Stimulated activated CD4-positive, alpha-beta T cell treated with anti-CD3 and anti-CD28 coated beads, Interleukin-4, amount 100 ng/mL, for 4 hours (primary cell): ENCODE measurements around the gene DTL.

ENCODE experiments used
- DNase-seq, 2 experiments: peaks; one replicate each; pipeline ENCODE4 v3.0.0-alpha.2; 2020

Gene DTL

DNA sequence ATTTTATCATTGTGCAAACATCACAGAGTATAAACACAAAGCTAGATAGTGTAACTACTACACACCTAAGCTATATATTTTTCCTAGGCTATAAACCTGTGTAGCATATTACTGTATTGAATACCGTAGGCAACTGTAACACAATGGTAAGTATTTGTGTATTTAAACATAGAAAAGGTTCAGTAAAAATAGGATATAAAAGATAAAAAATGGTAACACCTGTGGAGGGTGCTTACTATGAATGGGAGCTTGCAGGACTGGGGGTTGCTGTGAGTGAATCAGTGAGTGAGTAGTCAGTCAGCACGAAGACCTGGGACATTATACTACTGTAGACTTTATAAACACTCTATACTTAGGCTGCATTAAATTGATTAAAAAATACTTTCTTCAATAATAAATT is 4.1 kb downstream of the DTL start:
- no peak for DNase-seq

DNA sequence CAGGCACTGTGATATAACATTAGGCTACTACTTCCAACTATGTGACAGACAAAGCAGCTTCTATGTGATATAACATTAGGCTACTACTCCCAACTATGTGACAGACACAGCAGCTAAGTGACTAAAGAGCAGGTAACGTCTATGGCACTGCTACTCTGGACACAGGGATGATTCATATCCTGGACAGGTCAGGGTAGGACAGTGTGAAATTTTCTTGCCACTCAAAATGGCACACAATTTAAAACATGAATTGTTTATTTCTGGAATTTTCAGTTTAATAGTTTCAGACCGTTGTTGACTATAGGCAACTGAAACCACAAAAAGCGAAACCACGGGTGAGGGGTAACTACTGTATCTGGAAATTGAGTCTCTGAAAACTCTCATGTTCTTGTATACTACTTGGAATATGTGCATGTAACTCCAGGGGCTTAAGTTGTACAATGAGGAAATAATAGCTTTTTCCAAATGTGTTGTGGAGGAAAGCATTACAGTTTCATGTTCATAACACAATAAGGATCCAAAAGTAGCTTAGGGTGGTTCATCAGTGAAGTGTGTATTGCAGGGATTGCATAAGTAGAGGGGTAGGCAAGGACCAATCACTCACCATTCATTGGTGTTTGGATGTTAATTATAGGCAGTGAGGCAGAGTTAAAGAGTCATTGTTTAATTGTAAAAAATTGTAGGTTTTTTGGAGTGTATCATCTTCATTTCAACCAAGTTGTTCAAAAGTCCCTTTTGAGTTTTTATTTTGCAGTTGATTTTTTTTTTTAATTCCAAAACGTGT is 5.3 kb downstream of the DTL start:
- no peak for DNase-seq

DNA sequence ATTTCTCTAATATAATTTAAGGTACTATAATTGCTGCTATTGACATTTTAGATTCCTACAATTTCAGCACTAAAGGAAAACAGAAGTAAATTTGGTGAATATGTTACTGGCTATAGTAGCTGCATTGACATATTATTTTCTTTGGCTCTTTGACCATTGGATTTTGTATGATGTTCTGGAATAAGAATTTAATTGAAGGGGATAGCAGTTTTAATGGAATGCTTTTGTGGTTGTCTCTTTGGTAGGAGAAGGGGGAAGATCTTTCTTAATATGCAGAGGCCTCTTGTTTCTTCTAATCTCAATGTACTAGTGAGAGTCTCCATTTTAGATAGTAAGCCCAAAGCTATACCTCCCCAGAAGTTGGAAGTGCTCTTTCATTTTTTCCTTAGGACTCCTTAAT is 6.9 kb downstream of the DTL start:
- DNase-seq: no peak

DNA sequence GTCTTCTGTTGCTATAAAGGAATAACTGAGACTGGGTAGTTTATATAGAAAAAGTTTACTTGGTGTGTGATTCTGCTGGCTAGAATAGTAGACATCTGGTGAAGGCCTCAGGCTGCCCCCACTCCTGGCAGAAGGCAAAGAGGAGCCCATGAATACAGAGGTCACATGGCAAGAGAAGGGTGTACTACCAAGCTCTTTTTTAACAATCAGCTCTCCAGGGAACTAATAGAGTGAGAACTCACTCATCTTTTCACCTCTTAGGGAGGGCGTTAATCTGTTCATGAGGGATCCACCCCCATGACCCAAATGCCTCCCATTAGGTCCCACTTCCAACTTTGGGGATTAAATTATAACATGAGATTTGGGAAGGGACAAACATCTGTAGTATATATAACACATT is 9.3 kb downstream of the DTL start:
- DNase-seq: no peak

DNA sequence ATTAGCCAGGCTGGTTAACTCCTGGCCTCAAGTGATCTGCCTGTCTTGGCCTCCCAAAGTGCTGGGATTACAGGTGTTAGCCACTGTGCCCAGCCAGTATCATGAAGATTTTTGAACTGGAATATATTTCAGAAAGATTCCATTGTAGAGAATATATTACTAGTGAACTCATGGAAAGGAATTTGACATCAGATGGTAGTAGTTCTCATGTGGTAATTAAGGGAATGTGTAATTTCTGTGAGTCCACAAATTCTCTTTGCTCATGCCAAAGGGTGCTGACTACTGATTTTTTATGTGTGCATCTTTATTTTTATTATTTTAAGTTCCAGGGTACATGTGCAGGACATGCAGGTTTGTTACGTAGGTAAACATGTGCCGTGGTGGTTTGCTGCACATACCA is 10.4 kb downstream of the DTL start:
- DNase-seq: no peak

DNA sequence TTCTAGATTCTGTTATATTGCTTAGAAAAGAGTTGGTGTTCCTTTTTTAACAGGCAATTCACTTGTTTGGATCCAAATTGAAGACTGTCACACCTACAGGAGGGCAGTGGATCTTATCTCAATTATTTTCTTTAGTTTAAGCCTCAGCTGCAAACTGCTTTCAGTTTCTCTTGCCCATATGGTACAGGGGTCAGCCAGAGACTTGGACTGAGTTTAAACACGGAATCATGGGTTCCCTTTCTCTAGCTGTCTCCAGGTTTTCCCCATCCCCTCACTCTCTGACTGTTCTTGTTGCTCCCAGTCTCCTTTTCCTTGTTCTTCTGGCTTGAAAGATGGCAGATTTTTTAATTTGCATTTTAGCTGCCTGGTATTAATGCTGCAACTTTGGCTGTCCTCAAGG is 18.4 kb downstream of the DTL start:
- DNase-seq: no peak

DNA sequence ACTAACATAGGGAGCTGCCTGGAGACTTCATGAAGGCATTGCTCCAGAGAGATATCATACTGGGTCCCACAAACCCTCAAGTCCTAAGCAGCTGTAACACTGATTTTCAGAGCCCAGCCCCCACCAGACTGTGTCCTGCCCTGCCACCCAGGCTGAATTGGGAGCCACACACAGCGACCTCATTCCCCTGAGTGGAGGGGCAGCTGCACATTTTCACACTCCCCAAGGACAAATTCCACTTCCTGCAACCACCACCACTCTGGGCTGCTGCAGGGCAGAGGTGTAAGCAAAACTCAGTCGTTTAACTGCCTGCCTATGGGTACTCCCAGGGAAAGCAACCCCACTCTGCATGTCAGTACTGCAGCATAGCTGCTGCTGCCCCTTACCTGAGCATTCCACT is 19.8 kb downstream of the DTL start:
- no peak for DNase-seq

DNA sequence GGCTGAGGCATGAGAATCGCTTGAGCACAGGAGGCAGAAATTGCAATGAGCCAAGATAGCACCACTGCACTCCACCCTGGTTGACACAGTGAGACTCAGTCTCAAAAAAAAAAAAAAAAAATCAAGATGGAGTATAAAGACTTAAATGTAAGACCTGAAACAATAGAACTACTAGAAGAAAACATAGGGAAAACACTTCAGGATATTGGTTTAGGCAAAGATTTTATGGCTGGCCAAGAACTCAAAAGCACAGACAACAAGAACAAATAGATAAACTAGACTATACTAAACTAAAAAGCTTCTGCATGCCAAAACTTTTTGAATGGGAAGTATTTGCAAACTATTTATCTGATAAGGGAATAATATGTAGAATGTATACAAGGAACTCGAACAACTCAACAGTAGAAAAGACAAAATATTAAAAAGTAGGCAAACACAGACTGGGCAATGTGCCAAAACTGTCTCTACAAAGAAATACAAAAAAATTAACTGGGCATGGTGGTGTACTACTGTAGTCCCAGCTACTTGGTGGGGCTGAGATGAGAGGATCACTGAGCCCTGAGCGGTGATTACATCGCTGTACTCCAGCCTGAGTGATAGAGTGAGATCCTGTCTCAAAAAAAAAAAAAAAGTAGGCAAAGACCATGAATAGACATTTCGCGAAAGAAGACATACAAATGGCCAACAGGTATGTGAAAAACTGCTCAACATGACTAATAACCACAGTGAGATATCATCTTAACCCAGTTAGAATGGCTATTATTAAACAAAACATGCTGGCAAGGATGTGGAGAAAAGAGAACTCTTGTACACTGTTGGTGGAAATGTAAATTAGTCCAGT is 25.3 kb downstream of the DTL start:
- DNase-seq: no peak

DNA sequence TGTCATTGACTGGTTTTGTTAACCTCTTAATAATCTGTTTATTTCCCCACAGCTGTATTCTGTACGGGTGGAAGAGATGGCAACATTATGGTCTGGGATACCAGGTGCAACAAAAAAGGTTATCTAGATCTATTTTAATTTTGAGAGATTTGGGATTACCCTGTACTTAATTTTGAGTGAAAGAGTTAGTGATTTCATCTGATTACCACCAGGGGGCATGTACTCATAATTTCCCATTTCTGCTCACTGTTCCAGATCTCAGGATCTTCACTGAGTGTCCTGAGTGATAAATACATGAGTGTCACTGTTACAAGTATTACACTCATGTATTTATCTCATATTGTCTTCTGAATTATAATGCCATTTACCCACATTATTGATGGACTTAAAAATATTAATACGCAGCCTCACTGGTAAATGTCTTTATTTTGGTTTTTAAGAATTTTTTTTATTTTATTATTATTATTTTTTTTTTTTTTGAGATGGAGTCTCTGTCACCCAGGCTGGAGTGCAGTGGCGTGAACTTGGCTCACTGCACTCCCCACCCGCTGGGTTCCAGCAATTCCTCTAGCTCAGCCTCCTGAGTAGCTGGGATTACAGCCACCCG is 27.4 kb downstream of the DTL start:
- no peak for DNase-seq

DNA sequence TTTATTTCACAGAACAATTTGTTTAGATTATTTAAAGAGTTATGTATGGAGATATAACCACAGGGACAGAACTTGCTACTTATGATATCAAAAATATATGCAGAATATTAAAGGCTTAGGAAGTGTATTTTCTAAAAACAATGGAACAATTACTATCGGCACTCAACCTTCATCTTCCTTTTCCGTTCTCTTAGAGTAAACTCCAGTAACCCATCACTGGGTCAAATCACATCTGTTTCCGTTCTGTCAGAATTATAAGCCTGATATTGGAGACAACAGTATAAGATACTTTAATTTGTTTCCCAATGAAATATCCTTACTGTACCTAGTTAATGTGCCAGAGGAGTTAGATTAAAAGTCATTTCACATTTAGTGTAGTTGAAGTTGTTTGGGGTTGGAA is 32.2 kb downstream of the DTL start:
- DNase-seq: no peak

DNA sequence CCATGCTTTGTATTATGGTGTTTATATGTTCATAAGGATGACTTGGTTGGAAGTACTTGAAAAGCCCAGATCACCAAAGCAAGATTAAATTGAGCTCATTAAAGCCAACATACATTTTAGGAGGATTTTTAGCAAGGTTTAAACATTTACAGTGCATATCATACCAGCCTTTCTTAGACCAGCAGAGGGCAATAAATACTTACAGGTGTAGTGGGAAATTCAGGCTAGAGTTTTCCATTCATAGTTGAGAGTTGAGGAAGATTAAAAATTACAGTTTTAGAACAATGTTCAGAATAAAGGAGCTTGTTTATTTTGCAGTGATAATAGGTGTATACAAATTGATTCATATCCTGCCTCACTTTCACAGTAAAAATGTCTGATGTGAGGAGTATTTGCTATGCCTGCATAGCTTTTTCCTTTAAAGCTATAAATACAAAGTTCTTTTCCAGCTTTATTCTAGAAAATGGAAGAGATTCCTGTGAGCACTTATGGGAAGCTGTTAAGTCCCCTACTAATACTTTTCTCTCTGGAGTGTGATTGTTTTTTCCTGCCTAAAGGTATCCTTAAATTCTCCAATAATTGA is 35.3 kb downstream of the DTL start:
- DNase-seq: no peak

DNA sequence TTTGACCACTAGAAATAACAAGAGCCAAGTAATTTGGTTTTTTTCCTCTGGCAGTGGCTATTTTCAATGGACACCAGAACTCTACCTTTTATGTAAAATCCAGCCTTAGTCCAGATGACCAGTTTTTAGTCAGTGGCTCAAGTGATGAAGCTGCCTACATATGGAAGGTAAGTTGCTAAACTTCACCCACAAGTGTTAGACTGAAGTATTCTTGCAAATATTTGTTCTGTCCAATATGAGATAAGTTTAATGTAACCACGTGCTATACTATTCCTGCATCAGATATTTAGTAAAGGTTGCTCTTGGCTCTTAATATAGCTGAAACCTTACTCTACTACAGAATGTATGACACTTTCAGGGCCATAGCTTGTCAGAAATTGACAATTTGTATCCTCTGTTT is 36.5 kb downstream of the DTL start:
- DNase-seq: no peak

DNA sequence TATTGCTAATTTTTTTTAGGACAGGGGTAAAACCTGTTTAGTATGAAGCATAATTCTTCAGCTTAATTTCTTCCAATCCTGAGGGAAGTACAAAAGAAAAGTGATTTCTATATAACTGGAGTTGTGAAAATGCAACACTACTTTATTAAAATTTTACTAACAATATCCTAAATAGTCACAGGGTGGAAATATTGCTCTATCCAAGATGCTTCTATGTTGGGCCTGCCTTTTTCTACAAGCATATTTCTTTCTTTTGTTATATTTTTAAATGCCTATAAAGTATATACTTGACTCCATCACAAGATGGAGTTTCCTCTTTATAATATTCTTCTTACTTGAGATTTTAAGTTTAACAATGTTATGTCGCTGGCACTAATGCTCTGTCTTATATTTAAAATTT is 37.9 kb downstream of the DTL start:
- no peak for DNase-seq

DNA sequence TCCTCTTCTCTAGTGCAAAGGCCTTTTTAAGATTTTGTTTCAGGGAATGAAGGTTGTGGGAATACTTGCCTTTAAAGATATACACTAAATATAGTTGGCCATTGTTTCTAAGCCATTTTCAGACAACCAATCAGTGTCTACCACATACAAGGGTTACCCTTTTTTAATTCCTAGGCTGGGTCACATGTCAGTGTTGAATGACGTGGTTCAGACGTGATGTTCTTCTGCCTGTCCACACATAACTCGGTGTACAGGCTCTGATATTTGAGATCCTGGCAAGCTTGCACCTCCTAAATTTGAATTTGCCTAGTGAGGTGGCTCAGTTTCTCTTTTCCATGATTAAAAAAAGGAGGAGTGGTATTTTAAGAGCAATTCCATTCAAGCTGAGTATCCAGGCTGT is 38.8 kb downstream of the DTL start:
- DNase-seq: no peak

DNA sequence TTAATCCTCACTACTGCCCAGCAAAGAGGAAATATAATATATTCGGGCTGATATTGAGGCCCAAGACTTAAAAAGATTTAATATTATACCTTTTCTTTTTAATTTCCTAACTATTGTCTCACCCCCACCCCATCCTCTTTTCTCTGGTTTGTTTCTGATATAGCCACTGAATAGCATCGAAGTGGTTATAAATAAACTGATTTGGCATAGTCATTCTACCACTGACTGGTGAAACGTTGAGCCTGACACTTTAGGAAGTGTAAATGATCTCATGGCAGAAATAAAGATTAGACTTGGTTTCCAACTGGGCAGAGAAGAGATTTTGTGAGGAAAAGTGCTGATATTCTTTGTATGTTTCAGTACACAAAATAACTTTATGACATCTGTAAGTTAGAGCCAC is 39.3 kb downstream of the DTL start:
- DNase-seq: no peak

DNA sequence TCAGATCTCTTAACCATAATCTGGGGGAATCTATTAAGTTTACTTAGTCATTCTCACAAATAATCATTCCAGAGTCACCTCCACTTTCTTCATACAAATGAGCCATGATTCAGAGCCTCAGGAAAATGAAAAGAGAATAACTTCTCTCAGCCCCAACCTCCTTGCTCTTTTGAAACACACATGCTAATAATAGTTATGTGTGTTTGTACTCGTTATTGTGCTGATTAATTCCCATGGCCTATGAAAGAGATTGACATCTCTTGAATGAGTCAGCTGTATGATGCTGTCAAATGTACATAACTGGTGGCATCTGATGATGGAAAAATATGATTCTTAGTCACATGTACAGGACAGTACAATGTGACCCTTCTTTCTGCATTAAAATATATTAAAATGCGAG is 41.5 kb downstream of the DTL start:
- DNase-seq: no peak

DNA sequence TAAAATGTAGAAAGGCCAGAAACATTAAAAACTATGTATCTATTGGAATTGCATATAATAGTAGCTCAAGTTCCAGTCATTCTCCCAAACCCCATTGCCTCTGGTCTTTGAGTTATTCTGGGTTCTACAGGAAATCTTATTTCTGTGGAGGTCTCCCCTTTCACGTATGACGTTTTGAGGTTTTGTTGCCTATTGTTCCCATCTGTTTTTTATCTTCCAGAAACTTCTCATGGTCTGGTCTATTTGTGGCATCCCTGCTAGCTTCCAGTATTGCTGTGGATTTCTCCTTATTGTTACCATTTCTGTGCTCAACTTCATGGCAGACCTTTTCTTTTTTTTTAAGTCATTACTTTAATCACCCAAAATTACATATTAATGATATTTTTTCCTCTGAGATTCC is 43.3 kb downstream of the DTL start:
- no peak for DNase-seq

DNA sequence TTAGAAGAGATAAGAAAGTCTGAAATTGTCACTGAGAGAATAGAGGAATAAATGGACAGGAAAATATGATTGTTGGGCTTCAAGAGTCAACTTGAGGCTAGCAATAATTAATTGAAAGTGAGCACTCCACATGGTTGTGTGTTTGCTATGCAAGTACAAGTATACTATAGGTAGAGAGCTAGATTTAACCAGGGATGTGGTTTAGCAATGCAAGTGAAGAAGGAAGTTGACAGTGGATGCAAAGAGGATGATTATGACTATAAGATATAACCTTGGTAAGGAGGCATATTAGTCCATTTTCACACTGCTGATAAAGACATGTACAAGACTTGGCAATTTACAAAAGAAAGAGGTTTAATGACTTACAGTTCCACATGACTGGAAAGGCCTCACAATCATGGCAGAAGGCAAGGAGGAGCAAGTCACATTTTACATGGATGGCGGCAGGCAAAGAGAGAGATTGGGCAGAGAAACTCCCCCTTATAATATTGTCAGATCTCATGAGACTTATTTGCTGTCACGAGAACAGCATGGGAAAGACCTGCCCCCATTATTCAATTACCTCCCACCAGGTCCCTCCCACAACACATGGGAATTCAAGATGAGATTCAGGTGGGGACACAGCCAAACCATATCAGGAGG is 47.3 kb downstream of the DTL start:
- no peak for DNase-seq

DNA sequence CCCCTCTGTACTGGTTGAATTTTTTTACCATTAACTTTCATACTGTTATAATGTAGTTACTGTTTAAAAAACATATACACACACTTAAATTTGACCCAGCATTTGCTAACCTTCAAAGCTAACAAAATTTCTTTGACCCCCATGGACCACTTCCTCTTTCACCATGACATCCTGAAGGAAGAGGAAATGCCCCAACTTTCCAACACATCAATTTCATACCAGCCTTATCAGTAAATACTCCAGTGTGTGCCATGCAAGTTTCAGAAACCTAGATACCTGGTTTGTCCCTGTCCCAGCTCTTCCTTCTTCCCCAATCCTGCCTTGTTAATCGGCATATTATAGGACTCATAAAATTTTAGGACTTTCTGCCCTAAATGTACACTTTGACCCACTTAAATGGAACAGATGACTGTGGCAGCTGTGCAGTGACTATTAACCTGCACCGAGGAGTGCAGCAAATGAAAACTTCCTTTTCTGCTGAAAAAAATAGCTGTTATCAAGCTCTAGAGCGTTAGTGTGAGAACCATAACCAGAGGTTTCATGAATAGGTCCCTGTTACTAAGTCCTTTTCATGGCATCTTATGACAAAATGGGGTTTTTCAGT is 54.1 kb downstream of the DTL start:
- DNase-seq: no peak

DNA sequence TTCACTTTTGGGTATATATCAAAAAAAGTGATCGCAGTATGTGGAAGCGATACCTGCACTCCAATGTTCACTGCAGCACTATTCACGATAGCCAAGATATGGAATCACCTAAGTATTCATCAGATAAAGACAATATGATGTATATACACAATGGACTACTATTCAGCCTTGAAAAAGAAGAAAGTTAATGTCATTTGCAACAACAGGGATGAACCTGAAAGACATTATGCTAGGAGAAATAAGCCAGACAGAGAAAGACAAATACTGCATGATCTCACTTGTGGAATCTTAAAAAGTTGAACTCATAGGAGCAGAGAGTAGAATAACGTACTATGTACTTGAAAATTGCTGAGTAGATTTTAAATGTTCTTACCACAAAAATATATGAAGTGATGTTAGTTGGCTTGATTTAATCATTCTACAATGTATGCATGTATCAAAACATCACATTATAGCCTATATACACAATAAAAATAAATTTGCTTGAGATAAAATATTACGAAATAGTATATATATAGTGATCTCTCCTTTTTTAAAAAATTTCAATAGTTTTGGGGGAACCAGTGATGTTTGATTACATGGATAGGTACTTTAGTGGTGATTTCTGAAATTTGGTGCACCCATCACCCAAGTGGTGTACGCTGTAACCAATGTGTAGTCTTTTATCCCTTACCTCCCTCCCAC is 56.0 kb downstream of the DTL start:
- no peak for DNase-seq

DNA sequence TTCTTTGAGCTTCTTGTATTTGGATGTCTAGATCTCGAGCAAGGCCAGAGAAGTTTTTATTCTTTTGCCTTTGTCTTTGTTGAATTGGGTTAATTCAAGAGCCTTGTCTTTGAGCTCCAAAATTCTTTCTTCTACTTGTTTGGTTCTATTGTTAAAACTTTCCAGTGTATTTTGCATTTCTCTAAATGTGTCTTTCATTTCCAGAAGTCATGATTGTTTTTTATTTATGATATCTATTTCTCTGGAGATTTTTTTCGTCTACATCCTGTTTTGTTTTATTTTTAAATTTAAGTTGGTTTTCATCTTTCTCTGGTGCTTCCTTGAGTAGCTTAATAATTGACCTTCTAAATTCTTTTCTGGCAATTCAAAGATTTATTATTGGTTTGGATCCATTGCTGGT is 61.8 kb downstream of the DTL start:
- DNase-seq: no peak

DNA sequence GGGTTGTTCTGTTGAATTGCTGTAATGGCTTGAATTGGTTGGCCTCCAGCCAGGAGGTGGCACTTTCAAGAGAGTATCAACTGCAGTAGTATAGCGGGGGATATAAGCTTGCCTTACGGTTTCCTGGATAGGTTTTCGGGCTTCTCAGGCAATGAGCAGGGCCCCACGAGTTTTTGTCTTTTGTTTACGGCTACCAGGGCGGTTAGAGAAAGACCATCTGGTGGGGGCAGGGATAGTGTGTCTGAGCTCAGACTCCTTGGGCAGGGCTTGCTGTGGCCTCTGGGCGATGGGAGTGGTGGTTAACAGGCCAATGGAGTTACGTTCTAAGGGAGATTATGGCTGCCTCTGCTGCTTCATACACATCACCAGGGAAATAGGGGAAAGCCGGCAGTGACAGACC is 62.8 kb downstream of the DTL start:
- no peak for DNase-seq
